B cell (primary cell): ENCODE results near the gene PCDH19.

Experiments used
- CTCF ChIP-seq: fragments of 200-600 bp; IDR thresholded peaks from one replicate; pipeline ENCODE4 v1.8.0; 2022; ENCODE audit warnings: antibody characterized with exemption, mild to moderate bottlenecking
- EZH2 ChIP-seq: IDR thresholded peaks from 2 replicates; pipeline ENCODE4 v1.6.1; 2012; ENCODE audit warnings: borderline replicate concordance, low read depth, mild to moderate bottlenecking, moderate library complexity, low read length; ENCODE audit not compliant: insufficient read depth, poor library complexity, severe bottlenecking

- no peak for TF ChIP-seq CTCF
- no peak for TF ChIP-seq EZH2
These were observed 4.6 kb downstream of the PCDH19 start for GRCh38 chrX:100405424-100405823.
